K562 (cell line): ENCODE measurements around the gene SLC14A1. TPM values are rescaled to one million over a fixed set of nuclear protein-coding genes. Genes with fewer than 3 reads are reported as not detected.

Source experiments
- CSDE1 ChIP-seq, 2 experiments: fragments of 450-650 bp; IDR thresholded peaks; 2 replicates each; pipeline ENCODE4 v1.6.1; 2016; ENCODE audit warnings: mild to moderate bottlenecking in 1 of 2
- ZKSCAN8 ChIP-seq: fragments of 200-800 bp; sonication (Bioruptor generic); IDR thresholded peaks from 2 replicates; pipeline ENCODE4 v1.6.1; 2016; ENCODE audit warnings: missing genetic modification characterization, missing compliant biosample characterization
- polyA plus RNA-seq, 8 experiments: library from polyadenylated mRNA; depleted of rRNA in 4 of 8; stranded (reverse) in 5 of 8; unstranded in 3 of 8; fragments of >200 nt; fragmentation: Nextera tagmentation in 2 of 8; fragmentation: Illumina TruSeq in 1 of 8; extraction: Ambion mirVana in 2 of 8; extraction: Trizol in 1 of 8; gene quantifications; 2 replicates each; pipeline versions ENCODE4 v1.2.1 to v1.2.3, GENCODE V29; 2011 to 2014; ENCODE audit warnings: inconsistent platforms in 1 of 8, missing spikeins in 1 of 8
- total RNA-seq, 7 experiments: library from RNA; depleted of rRNA in 6 of 7; stranded (reverse); fragments of >200 nt in 6 of 7; fragmentation: Illumina TruSeq in 2 of 7; extraction: Trizol in 2 of 7; gene quantifications; 2 replicates each; pipeline versions ENCODE4 v1.2.1 to v1.2.3, GENCODE V29; 2011 to 2021; ENCODE audit warnings: low replicate concordance in 1 of 7
- TF ChIP-seq, protein P1 (sequence below): sonication (generic); formaldehyde crosslinking; IDR thresholded peaks from 2 replicates; pipeline ENCODE4 v1.8.1; 2023; ENCODE audit warnings: mild to moderate bottlenecking, missing genetic modification reagents
- TF ChIP-seq, protein P2 (sequence below): fragments of 250-450 bp; sonication (Bioruptor Pico); IDR thresholded peaks from 2 replicates; pipeline ENCODE4 v1.5.0; 2022; ENCODE audit warnings: mild to moderate bottlenecking
- TF ChIP-seq, protein P3 (sequence below), 2 experiments: fragments of 450-650 bp; IDR thresholded peaks; 2 replicates each; pipeline ENCODE4 v1.6.1; 2018; ENCODE audit warnings: mild to moderate bottlenecking in 2 of 2, low read depth in 1 of 2; ENCODE audit not compliant: partially characterized antibody in 2 of 2
- TF ChIP-seq, protein P4 (sequence below): fragments of 200-400 bp; formaldehyde crosslinking; IDR thresholded peaks from 2 replicates; pipeline ENCODE4 v1.6.1; 2017; ENCODE audit warnings: mild to moderate bottlenecking, low read depth, low read length, moderate library complexity
- TF ChIP-seq, protein P5 (sequence below): fragments of 450-650 bp; IDR thresholded peaks from 2 replicates; pipeline ENCODE4 v1.7.1; 2018; ENCODE audit warnings: mild to moderate bottlenecking, low read depth; ENCODE audit not compliant: partially characterized antibody

The SLC14A1 gene
- total and polyA plus RNA-seq, 9 of the 15 experiments (the other 6 are each of a cell fraction or from before 2014, with no cell fraction given): 0.14 to 0.40 (median 0.20) TPM; not detected in 6

DNA sequence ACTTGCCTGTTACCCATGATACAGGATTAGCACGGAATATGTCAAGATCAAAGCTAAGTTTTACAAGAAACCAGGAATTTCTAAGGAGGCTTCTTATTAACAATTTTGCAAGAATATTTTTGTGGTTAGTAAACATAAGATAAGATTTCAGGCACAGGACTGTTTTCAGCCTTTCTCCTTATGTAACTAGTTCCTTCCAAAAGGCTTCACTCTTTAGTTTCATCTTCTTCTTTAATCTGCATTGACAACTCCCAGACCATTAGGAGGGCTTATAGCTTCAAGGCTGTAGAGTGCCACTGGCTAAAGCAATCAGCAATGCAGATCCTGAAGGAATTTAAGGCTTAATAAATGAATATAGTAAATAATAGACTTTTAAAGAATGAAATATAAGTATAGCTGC lies 29.3 kb downstream of the SLC14A1 start (continued):
- TF ChIP-seq, protein P1, sequence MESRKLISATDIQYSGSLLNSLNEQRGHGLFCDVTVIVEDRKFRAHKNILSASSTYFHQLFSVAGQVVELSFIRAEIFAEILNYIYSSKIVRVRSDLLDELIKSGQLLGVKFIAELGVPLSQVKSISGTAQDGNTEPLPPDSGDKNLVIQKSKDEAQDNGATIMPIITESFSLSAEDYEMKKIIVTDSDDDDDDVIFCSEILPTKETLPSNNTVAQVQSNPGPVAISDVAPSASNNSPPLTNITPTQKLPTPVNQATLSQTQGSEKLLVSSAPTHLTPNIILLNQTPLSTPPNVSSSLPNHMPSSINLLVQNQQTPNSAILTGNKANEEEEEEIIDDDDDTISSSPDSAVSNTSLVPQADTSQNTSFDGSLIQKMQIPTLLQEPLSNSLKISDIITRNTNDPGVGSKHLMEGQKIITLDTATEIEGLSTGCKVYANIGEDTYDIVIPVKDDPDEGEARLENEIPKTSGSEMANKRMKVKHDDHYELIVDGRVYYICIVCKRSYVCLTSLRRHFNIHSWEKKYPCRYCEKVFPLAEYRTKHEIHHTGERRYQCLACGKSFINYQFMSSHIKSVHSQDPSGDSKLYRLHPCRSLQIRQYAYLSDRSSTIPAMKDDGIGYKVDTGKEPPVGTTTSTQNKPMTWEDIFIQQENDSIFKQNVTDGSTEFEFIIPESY (CRISPR knock-in tag): no peak
- TF ChIP-seq CSDE1 (IDR thresholded peaks at IDR 0.05) (no peak), ZKSCAN8 (CRISPR knock-in tag) (no peak)
- TF ChIP-seq, protein P2, sequence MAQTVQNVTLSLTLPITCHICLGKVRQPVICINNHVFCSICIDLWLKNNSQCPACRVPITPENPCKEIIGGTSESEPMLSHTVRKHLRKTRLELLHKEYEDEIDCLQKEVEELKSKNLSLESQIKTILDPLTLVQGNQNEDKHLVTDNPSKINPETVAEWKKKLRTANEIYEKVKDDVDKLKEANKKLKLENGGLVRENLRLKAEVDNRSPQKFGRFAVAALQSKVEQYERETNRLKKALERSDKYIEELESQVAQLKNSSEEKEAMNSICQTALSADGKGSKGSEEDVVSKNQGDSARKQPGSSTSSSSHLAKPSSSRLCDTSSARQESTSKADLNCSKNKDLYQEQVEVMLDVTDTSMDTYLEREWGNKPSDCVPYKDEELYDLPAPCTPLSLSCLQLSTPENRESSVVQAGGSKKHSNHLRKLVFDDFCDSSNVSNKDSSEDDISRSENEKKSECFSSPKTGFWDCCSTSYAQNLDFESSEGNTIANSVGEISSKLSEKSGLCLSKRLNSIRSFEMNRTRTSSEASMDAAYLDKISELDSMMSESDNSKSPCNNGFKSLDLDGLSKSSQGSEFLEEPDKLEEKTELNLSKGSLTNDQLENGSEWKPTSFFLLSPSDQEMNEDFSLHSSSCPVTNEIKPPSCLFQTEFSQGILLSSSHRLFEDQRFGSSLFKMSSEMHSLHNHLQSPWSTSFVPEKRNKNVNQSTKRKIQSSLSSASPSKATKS (CRISPR knock-in tag): no peak
- TF ChIP-seq, protein P3, sequence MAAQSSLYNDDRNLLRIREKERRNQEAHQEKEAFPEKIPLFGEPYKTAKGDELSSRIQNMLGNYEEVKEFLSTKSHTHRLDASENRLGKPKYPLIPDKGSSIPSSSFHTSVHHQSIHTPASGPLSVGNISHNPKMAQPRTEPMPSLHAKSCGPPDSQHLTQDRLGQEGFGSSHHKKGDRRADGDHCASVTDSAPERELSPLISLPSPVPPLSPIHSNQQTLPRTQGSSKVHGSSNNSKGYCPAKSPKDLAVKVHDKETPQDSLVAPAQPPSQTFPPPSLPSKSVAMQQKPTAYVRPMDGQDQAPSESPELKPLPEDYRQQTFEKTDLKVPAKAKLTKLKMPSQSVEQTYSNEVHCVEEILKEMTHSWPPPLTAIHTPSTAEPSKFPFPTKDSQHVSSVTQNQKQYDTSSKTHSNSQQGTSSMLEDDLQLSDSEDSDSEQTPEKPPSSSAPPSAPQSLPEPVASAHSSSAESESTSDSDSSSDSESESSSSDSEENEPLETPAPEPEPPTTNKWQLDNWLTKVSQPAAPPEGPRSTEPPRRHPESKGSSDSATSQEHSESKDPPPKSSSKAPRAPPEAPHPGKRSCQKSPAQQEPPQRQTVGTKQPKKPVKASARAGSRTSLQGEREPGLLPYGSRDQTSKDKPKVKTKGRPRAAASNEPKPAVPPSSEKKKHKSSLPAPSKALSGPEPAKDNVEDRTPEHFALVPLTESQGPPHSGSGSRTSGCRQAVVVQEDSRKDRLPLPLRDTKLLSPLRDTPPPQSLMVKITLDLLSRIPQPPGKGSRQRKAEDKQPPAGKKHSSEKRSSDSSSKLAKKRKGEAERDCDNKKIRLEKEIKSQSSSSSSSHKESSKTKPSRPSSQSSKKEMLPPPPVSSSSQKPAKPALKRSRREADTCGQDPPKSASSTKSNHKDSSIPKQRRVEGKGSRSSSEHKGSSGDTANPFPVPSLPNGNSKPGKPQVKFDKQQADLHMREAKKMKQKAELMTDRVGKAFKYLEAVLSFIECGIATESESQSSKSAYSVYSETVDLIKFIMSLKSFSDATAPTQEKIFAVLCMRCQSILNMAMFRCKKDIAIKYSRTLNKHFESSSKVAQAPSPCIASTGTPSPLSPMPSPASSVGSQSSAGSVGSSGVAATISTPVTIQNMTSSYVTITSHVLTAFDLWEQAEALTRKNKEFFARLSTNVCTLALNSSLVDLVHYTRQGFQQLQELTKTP (IDR thresholded peaks at IDR 0.05; ENCODE audit: low read depth in 1 of 2, partially characterized antibody in 2 of 2): no peak
- TF ChIP-seq, protein P4, sequence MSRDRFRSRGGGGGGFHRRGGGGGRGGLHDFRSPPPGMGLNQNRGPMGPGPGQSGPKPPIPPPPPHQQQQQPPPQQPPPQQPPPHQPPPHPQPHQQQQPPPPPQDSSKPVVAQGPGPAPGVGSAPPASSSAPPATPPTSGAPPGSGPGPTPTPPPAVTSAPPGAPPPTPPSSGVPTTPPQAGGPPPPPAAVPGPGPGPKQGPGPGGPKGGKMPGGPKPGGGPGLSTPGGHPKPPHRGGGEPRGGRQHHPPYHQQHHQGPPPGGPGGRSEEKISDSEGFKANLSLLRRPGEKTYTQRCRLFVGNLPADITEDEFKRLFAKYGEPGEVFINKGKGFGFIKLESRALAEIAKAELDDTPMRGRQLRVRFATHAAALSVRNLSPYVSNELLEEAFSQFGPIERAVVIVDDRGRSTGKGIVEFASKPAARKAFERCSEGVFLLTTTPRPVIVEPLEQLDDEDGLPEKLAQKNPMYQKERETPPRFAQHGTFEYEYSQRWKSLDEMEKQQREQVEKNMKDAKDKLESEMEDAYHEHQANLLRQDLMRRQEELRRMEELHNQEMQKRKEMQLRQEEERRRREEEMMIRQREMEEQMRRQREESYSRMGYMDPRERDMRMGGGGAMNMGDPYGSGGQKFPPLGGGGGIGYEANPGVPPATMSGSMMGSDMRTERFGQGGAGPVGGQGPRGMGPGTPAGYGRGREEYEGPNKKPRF: no peak
- TF ChIP-seq, protein P5, sequence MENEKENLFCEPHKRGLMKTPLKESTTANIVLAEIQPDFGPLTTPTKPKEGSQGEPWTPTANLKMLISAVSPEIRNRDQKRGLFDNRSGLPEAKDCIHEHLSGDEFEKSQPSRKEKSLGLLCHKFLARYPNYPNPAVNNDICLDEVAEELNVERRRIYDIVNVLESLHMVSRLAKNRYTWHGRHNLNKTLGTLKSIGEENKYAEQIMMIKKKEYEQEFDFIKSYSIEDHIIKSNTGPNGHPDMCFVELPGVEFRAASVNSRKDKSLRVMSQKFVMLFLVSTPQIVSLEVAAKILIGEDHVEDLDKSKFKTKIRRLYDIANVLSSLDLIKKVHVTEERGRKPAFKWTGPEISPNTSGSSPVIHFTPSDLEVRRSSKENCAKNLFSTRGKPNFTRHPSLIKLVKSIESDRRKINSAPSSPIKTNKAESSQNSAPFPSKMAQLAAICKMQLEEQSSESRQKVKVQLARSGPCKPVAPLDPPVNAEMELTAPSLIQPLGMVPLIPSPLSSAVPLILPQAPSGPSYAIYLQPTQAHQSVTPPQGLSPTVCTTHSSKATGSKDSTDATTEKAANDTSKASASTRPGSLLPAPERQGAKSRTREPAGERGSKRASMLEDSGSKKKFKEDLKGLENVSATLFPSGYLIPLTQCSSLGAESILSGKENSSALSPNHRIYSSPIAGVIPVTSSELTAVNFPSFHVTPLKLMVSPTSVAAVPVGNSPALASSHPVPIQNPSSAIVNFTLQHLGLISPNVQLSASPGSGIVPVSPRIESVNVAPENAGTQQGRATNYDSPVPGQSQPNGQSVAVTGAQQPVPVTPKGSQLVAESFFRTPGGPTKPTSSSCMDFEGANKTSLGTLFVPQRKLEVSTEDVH: no peak
